ENCODE data around the gene ACTA1.

- TF ChIP-seq CTCF (IDR thresholded peaks at IDR 0.05) (no peak), POLR2A (IDR thresholded peaks at IDR 0.05) (no peak)
These were observed 15.0 kb upstream of the ACTA1 start for GRCh38 chr1:229448845-229449244.
